ENCODE results near the gene SMIM35.

SMIM35 gene

DNA sequence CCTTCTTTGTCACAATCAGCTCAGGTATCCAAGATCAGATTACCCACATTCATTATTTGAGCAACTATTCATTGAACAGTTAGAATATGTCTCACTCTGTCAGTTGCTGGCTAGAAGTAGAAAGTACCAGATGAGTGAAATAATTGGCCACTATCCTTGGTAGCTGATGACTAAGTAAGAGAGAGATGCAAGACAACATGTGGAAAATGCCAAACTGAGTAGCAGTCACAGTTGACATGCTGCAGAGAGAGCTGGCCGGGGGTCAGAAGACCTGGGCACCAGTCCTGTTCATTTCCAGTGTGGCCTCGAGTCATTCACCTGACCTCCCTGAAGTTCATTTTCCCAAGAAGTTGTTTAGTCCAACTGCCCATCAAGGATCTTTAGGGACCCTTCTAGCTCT, 22.5 kb upstream of the SMIM35 start:
- no peak for DNase-seq (ENCODE audit: low read depth, low spot score)

DNA sequence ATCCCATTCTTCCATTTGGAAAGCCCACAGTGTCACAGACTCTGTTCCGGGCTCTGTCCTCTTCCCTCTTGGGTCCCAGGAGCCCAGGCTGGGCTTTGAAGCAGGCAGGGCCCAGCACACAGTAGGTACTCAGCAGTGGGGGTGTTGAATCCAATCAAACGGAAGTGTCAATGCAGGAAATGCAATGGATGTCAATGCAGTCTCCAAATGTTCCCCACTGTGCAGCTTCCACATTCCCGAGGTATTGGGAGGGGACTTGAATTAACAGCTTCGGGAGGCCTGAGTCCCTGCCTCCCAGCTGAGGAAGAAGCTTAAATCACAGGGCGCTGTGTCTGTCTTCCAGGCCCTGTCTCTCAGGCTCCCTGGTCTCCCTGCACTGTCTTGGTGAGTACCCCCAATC, 21.8 kb upstream of the SMIM35 start:
- no peak for DNase-seq (ENCODE audit: low read depth, low spot score)

- DNase-seq (ENCODE audit: low read depth, low spot score), result no peak
Measured at GRCh38 chr11:118106789-118107335, 20.1 kb upstream of the SMIM35 start.

DNA sequence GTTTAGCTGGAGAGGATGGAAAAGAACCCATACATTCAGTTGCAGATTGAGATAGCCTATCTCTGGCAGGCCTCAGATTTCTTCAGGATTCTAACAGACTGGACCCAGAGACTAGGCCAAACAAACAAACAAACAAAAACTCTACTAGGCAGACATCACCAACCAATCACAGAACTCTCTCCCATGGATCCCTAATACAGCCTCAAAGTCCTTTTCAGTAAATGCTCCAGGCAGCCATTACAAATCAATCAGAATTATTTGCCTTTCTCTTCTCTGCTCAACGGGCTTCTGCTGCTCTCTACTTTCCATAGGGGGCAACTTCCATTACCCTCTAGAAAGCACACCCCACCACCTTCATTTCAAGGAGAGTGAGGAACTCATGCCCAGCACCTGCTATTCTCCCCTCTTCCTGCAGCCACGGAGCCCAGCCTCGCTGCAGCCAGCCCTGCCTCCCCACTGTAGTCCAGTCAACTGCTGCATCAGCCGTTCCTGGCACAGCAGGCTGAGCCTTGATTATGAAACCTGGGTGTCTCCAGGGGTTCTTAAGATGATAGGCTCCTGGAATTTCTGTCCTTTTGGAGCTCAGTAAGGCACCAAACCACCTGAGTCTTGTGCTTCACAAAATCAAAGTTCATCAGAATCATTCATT, 19.0 kb upstream of the SMIM35 start:
- DNase-seq (ENCODE audit: low read depth, low spot score), result no peak

GRCh38 chr11:118104491-118104890, 17.7 kb upstream of the SMIM35 start:
- DNase-seq (ENCODE audit: low read depth, low spot score), result no peak

GRCh38 chr11:118102721-118103261, 16.0 kb upstream of the SMIM35 start:
- no peak for DNase-seq (ENCODE audit: low read depth, low spot score)

DNA sequence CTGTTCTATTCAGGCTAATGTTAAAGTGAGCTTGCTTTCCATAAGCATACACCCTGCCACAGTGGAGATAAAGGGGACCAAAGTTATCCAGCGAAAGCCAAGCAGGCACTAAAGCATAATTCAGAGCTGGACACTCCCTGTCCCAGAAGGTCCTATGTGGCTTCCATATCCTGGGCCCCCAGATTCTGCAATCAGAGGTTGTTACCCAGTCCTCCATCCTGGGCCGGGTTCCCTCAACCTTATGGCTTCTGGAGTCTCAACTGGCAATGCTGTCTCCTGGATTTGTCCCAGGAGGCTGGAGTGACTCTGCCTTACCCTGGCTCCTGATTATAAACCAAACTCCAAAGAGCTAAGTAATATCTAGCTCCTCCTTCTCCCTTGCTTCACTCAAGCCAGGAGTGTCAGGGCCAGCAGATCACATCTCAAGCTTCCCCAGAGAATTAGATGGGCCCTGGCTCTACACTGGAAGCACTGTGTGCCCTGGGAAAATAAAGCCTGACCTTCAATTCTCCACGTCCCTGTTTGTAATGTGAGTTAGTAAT, 14.0 kb upstream of the SMIM35 start:
- DNase-seq (ENCODE audit: low read depth, low spot score), result no peak

DNA sequence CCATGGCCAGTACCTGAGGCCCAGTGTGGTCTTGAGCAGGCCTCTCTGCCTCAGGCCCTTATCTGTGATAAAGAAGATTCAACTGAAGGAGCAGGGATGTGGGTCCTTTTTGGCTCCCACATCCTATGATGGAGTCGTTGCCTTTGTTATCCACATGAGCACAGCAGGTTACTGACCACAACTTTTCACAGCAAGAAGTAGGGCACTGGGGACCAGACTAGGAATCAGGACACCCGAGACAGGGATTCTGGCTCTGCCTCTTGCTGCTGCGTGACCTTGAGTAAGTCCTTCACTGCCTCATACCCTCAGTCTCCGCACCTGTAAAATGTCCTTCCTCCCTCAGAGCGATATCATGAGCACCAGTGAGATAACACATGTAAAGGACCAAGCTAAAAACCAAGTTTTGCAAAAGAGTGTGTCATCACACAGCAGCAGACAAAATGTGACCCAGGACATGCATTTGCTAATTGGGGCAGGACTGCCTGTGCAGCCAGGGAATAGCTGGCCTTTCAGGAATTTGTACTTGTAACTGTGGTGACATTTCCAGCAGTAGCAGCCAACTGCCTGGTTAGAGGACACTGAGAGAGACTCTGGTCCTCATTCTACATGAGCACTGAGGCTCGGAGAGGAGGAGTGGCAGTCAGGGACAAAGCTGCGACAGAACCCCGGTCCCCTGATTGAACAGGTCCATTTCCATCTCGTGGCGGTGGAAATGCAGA, 13.2 kb upstream of the SMIM35 start:
- DNase-seq (ENCODE audit: low read depth, low spot score), result no peak

- DNase-seq (ENCODE audit: low read depth, low spot score), result no peak
Measured at GRCh38 chr11:118098996-118099837, 12.5 kb upstream of the SMIM35 start.

DNA sequence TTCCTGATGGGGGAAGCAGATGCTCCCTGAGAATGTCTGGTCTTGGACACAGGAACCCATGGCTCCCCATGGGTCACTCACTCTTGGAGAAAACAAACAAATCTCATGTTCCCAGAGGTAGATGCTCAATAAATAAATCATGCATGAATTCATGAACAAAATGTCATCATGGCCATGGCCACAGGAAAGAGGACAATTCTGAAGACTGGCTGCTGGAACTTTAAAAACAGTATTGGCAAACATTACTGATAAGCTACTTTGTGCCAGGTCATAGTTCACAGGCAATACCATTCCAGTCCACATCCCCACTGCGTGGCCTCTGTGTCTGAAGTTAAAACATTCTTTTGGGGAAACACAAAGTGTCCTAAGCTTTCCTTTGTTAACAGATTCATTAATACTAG, 9.2 kb upstream of the SMIM35 start:
- DNase-seq (ENCODE audit: low read depth, low spot score), result no peak

- no peak for DNase-seq (ENCODE audit: low read depth, low spot score)
Measured at GRCh38 chr11:118095493-118095892, 8.7 kb upstream of the SMIM35 start.

GRCh38 chr11:118092907-118093571, 6.3 kb upstream of the SMIM35 start:
- no peak for DNase-seq (ENCODE audit: low read depth, low spot score)

- DNase-seq (ENCODE audit: low read depth, low spot score), result no peak
Measured at GRCh38 chr11:118091690-118092089, 4.9 kb upstream of the SMIM35 start.

GRCh38 chr11:118090545-118091162, 3.9 kb upstream of the SMIM35 start:
- no peak for DNase-seq (ENCODE audit: low read depth, low spot score)

DNA sequence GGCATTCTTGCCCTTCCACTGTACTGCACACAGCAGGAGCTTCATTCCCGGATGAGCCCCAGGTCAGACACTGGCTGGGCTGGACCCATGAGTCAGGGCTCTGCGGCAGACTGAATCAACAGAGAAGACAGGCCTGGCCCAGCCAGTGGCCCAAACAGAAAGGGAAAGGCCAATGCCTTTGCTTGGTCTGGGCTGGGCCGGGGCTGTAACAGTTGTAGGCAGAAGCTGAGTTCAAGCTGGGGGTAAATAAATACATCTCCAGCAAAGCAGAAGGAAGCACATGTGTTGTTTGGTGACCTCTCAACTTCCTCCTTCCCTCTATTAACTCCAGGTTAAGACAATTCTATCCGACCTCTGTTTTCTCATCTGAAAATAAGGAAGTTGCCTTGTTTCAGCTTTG, 1.8 kb upstream of the SMIM35 start:
- no peak for DNase-seq (ENCODE audit: low read depth, low spot score)

- DNase-seq (ENCODE audit: low read depth, low spot score), result no peak
Measured at GRCh38 chr11:118087931-118088330, 1.2 kb upstream of the SMIM35 start.

GRCh38 chr11:118084656-118085055, 2.1 kb downstream of the SMIM35 start:
- DNase-seq (ENCODE audit: low read depth, low spot score), result no peak

DNA sequence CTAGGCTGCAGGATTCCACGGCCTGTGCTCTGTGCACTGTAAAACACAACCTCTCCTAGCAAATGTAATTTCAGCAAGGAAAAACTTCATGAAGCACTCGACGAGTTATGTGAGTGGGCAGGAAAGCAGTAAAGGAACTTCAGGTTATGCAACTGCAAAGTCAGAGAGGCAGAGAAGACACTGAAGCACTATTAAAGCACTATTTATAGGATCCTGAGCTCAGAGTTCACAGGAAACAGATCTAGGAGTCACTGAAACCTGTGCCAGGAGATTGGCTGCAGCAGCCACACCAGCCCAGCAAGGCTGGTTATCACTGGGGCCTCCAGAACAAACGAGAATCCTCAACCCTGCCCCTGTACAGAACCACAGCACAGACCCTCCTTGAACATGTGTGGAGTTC, 2.5 kb downstream of the SMIM35 start:
- no peak for DNase-seq (ENCODE audit: low read depth, low spot score)

GRCh38 chr11:118082880-118083552, 3.7 kb downstream of the SMIM35 start:
- no peak for DNase-seq (ENCODE audit: low read depth, low spot score)
